Adrenal gland (tissue), 5 donors: ENCODE measurements around the gene CHID1.

Source experiments
- POLR2A ChIP-seq, 2 donors: fragments of 450-650 bp; IDR thresholded peaks; one replicate each; pipeline ENCODE4 v1.6.1; 2017; ENCODE audit warnings: antibody characterized with exemption in 2 of 2, mild to moderate bottlenecking in 2 of 2, moderate library complexity in 1 of 2
- TF ChIP-seq, protein P1 (sequence below), 6 experiments: fragments of 450-650 bp in 4 of 6; fragments of 200-600 bp in 2 of 6; sonication (generic) in 1 of 6; IDR thresholded peaks; 1 replicate in 5 of 6; 2 replicates in 1 of 6; pipeline versions ENCODE4 v1.5.1 to v1.8.0; 2016 to 2021; ENCODE audit warnings: antibody characterized with exemption in 6 of 6, mild to moderate bottlenecking in 2 of 6, moderate library complexity in 1 of 6
- donor health status: DM: no; HTN: no; CAD: no.

DNA sequence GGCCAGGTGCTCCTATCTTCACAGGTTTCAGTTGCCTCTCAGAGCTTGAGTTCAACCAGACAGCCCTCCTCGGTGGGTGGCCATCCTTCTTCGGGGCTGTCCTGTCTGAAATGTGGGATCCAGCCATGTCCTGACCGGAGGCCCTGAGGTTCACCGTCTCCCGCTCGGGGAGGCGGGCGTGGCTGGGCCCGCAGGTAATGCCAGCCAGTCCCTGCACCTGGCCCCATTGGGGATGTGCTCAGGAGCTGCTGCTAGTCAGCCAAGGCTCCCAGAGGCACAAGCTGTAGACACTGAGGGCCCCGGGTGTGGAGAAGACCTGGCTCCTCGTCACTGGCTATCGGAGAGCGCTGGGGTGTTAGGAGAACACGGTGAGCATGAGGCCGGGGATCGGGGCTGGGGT is 35.4 kb downstream of the CHID1 start:
- TF ChIP-seq, protein P1, sequence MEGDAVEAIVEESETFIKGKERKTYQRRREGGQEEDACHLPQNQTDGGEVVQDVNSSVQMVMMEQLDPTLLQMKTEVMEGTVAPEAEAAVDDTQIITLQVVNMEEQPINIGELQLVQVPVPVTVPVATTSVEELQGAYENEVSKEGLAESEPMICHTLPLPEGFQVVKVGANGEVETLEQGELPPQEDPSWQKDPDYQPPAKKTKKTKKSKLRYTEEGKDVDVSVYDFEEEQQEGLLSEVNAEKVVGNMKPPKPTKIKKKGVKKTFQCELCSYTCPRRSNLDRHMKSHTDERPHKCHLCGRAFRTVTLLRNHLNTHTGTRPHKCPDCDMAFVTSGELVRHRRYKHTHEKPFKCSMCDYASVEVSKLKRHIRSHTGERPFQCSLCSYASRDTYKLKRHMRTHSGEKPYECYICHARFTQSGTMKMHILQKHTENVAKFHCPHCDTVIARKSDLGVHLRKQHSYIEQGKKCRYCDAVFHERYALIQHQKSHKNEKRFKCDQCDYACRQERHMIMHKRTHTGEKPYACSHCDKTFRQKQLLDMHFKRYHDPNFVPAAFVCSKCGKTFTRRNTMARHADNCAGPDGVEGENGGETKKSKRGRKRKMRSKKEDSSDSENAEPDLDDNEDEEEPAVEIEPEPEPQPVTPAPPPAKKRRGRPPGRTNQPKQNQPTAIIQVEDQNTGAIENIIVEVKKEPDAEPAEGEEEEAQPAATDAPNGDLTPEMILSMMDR (IDR thresholded peaks at IDR 0.05): no peak
- TF ChIP-seq POLR2A (IDR thresholded peaks at IDR 0.05): no peak
